IMR-90 (cell line): ENCODE data around the gene SLC25A2. TPM values are rescaled to one million over a fixed set of nuclear protein-coding genes. Genes with fewer than 3 reads are reported as not detected.

Source experiments
- ATAC-seq: fragments of 200-7000 bp; cut with Tn5 transposase; 2 replicates; pipeline ENCODE4 v1.9.1; 2020; ENCODE audit warnings: low read depth, mild to moderate bottlenecking, moderate library complexity
- BruUV-seq: library from RNA; stranded (reverse); fragments of 400-500 nt; replicated peaks from 2 replicates; lab custom pipeline; 2021; lab: Mats Ljungman, UMichigan
- CTCF ChIA-PET: fragments of 300-600 bp; formaldehyde crosslinking; extraction: SDS; loops from one replicate; lab custom pipeline; 2021; ENCODE audit warnings: antibody characterized with exemption; lab: Yijun Ruan, JAX
- POLR2A ChIA-PET: fragments of 300-600 bp; sonication (Branson Sonifier 250); formaldehyde crosslinking; loops from one replicate; lab custom pipeline; 2022; ENCODE audit warnings: antibody characterized with exemption; ENCODE audit not compliant: unreplicated experiment; lab: Charles Lee
- DNase-seq: peaks from one replicate; pipeline ENCODE4 v3.0.0; 2013
- H2AFZ ChIP-seq: replicated peaks from 2 replicates; pipeline ENCODE3; 2013; ENCODE audit warnings: low read length, mild to moderate bottlenecking; ENCODE audit not compliant: poor library complexity
- H2AK5ac ChIP-seq: 2 replicates; pipeline ENCODE4 v1.6.1; 2013; ENCODE audit warnings: low read depth, low read length, inconsistent platforms
- H2AK9ac ChIP-seq: replicated peaks from 2 replicates; pipeline ENCODE3; 2013; ENCODE audit warnings: mild to moderate bottlenecking, low read depth, low read length, moderate library complexity; ENCODE audit not compliant: poor library complexity
- H2BK120ac ChIP-seq: 2 replicates; pipeline ENCODE4 v1.6.1; 2013; ENCODE audit warnings: low read depth, low read length, inconsistent platforms
- H2BK15ac ChIP-seq: 3 replicates; pipeline ENCODE4 v1.6.1; 2013; ENCODE audit warnings: low read depth, low read length, inconsistent platforms
- H2BK20ac ChIP-seq: 2 replicates; pipeline ENCODE4 v1.6.1; 2013; ENCODE audit warnings: low read depth, mild to moderate bottlenecking, inconsistent platforms, low read length, moderate library complexity
- H2BK5ac ChIP-seq: 2 replicates; pipeline ENCODE4 v1.6.1; 2013; ENCODE audit warnings: mild to moderate bottlenecking, low read depth, low read length, inconsistent platforms; ENCODE audit not compliant: poor library complexity, severe bottlenecking
- H3K14ac ChIP-seq: replicated peaks from 2 replicates; pipeline ENCODE4 v1.6.1; 2013; ENCODE audit warnings: low read depth, low read length, inconsistent platforms
- H3K18ac ChIP-seq: 2 replicates; pipeline ENCODE4 v1.6.1; 2013; ENCODE audit warnings: low read depth, low read length, control low read depth
- H3K23ac ChIP-seq: 2 replicates; pipeline ENCODE4 v1.6.1; 2013; ENCODE audit warnings: low read depth, low read length, inconsistent platforms
- H3K27ac ChIP-seq: 2 replicates; pipeline ENCODE4 v1.5.1; 2013; ENCODE audit warnings: mild to moderate bottlenecking, control low read depth, low read length; ENCODE audit not compliant: insufficient read depth
- H3K27me3 ChIP-seq: 2 replicates; pipeline ENCODE4 v1.6.1; 2013; ENCODE audit warnings: low read length; ENCODE audit not compliant: control insufficient read depth, insufficient read depth
- H3K36me3 ChIP-seq: 2 replicates; pipeline ENCODE4 v1.6.1; 2013; ENCODE audit warnings: low read length, mixed read lengths; ENCODE audit not compliant: control insufficient read depth, insufficient read depth
- H3K4ac ChIP-seq: 2 replicates; pipeline ENCODE4 v1.6.1; 2013; ENCODE audit warnings: low read depth, low read length, inconsistent platforms
- H3K4me1 ChIP-seq: 2 replicates; pipeline ENCODE4 v1.6.1; 2013; ENCODE audit warnings: low read length, mixed read lengths; ENCODE audit not compliant: control insufficient read depth, insufficient read depth
- H3K4me2 ChIP-seq: 2 replicates; pipeline ENCODE4 v1.6.1; 2013; ENCODE audit warnings: low read depth, mild to moderate bottlenecking, control low read depth, low read length, moderate library complexity
- H3K4me3 ChIP-seq: 2 replicates; pipeline ENCODE4 v1.5.1; 2013; ENCODE audit warnings: low read depth, mild to moderate bottlenecking, control low read depth, low read length, moderate library complexity; ENCODE audit not compliant: insufficient read depth
- H3K56ac ChIP-seq: 2 replicates; pipeline ENCODE4 v1.6.1; 2013; ENCODE audit warnings: low read length, inconsistent platforms; ENCODE audit not compliant: insufficient read depth; ENCODE audit errors: extremely low read depth
- H3K79me1 ChIP-seq, 2 experiments: 2 replicates each; pipeline ENCODE4 v1.6.1; 2013; ENCODE audit warnings: low read length in 2 of 2, inconsistent platforms in 1 of 2, low read depth in 1 of 2
- H3K9ac ChIP-seq: 2 replicates; pipeline ENCODE4 v1.6.1; 2013; ENCODE audit warnings: low read depth, low read length, control low read depth
- H3K9me1 ChIP-seq: 2 replicates; pipeline ENCODE4 v1.6.1; 2013; ENCODE audit warnings: low read length, inconsistent platforms; ENCODE audit not compliant: insufficient read depth
- H3K9me3 ChIP-seq: 2 replicates; pipeline ENCODE4 v1.6.1; 2013; ENCODE audit warnings: low read length; ENCODE audit not compliant: control insufficient read depth, insufficient read depth
- H4K20me1 ChIP-seq: 2 replicates; pipeline ENCODE4 v1.6.1; 2013; ENCODE audit warnings: low read length, inconsistent platforms; ENCODE audit not compliant: insufficient read depth
- H4K5ac ChIP-seq: 2 replicates; pipeline ENCODE4 v1.6.1; 2013; ENCODE audit warnings: mild to moderate bottlenecking, low read depth, low read length, control low read depth
- H4K8ac ChIP-seq, 2 experiments: 2 replicates each; pipeline ENCODE4 v1.6.1; 2013; ENCODE audit warnings: low read depth in 2 of 2, low read length in 2 of 2, control low read depth in 1 of 2, inconsistent platforms in 1 of 2
- H4K91ac ChIP-seq: 2 replicates; pipeline ENCODE4 v1.6.1; 2013; ENCODE audit warnings: low read depth, low read length, inconsistent platforms; ENCODE audit not compliant: insufficient read depth
- BHLHE40 ChIP-seq: fragments of 150-350 bp; IDR thresholded peaks from 2 replicates; pipeline ENCODE4 v1.6.1; 2016; ENCODE audit warnings: mild to moderate bottlenecking, low read depth, low read length
- CEBPB ChIP-seq: IDR thresholded peaks from 2 replicates; pipeline ENCODE4 v1.6.1; 2012; ENCODE audit warnings: low read depth, low read length, improper control_type of control experiment
- CHD1 ChIP-seq: IDR thresholded peaks from 2 replicates; pipeline ENCODE4 v1.6.1; 2012; ENCODE audit warnings: low read depth, low read length, improper control_type of control experiment
- CTCF ChIP-seq: conservative IDR thresholded peaks from 2 replicates; pipeline ENCODE4 v1.5.1; 2012; ENCODE audit warnings: mild to moderate bottlenecking, low read depth, low read length, improper control_type of control experiment
- ELK1 ChIP-seq: fragments of 150-350 bp; IDR thresholded peaks from 2 replicates; pipeline ENCODE4 v1.6.1; 2016; ENCODE audit warnings: low read depth, mild to moderate bottlenecking, low read length, moderate library complexity, borderline replicate concordance
- FOS ChIP-seq: fragments of 150-350 bp; IDR thresholded peaks from 2 replicates; pipeline ENCODE4 v1.6.1; 2016; ENCODE audit warnings: low read depth, low read length
- MAFK ChIP-seq: IDR thresholded peaks from 2 replicates; pipeline ENCODE4 v1.6.1; 2012; ENCODE audit warnings: low read depth, low read length, improper control_type of control experiment
- MAZ ChIP-seq: IDR thresholded peaks from 2 replicates; pipeline ENCODE4 v1.6.1; 2012; ENCODE audit warnings: low read depth, mild to moderate bottlenecking, low read length, improper control_type of control experiment, moderate library complexity, borderline replicate concordance
- MXI1 ChIP-seq: IDR thresholded peaks from 2 replicates; pipeline ENCODE4 v1.6.1; 2012; ENCODE audit warnings: low read depth, mild to moderate bottlenecking, low read length, moderate library complexity, borderline replicate concordance
- NFE2L2 ChIP-seq: fragments of 150-350 bp; IDR thresholded peaks from 2 replicates; pipeline ENCODE4 v1.6.1; 2016; ENCODE audit warnings: low read depth, mild to moderate bottlenecking, low read length
- POLR2A ChIP-seq: IDR thresholded peaks from 2 replicates; pipeline ENCODE4 v1.6.1; 2012; ENCODE audit warnings: mild to moderate bottlenecking, low read depth, low read length
- RAD21 ChIP-seq: IDR thresholded peaks from 2 replicates; pipeline ENCODE4 v1.6.1; 2012; ENCODE audit warnings: low read length, improper control_type of control experiment
- RCOR1 ChIP-seq: IDR thresholded peaks from 2 replicates; pipeline ENCODE4 v1.6.1; 2012; ENCODE audit warnings: mild to moderate bottlenecking, low read length, improper control_type of control experiment; ENCODE audit not compliant: insufficient replicate concordance
- RFX5 ChIP-seq: IDR thresholded peaks from 2 replicates; pipeline ENCODE4 v1.8.0; 2012; ENCODE audit warnings: low read depth, mild to moderate bottlenecking, low read length, moderate library complexity
- SMC3 ChIP-seq: fragments of 150-350 bp; IDR thresholded peaks from 2 replicates; pipeline ENCODE4 v1.6.1; 2016; ENCODE audit warnings: low read depth, mild to moderate bottlenecking, antibody characterized with exemption, low read length, moderate library complexity
- USF2 ChIP-seq: fragments of 150-350 bp; IDR thresholded peaks from 2 replicates; pipeline ENCODE4 v1.6.1; 2017; ENCODE audit warnings: mild to moderate bottlenecking, antibody characterized with exemption, low read length, low read depth
- WGBS, 2 experiments: methylation state at CpG; one replicate each; pipeline versions ENCODE4 v1.1.5 to v1.1.7; 2013; ENCODE audit warnings: missing lambda C conversion rate in 2 of 2; ENCODE audit not compliant: insufficient read length in 1 of 2; ENCODE audit errors: extremely low coverage in 2 of 2; 5-methylcytosine and 5-hydroxymethylcytosine counted together
- dilution Hi-C: fragments of 300-500 bp; cut with HindIII; formaldehyde crosslinking; loops from one replicate; pipeline ENCODE4 v1.14.3; 2018; ENCODE audit warnings: low sequenced_read_pairs; ENCODE audit not compliant: unreplicated experiment
- in situ Hi-C: fragments of 300-500 bp; cut with MboI; formaldehyde crosslinking; loops from 3 replicates; pipeline ENCODE4 v1.14.3; 2019; ENCODE audit warnings: low sequenced_read_pairs, inconsistent platforms, mixed read lengths
- intact Hi-C: fragments of 100-400 bp; cut with micrococcal nuclease; formaldehyde crosslinking; loops from 2 replicates; pipeline ENCODE4 v1.10.0; 2022
- polyA plus RNA-seq, 3 experiments: library from polyadenylated mRNA; depleted of rRNA; stranded (reverse); fragments of >200 nt; gene quantifications; 2 replicates each; pipeline ENCODE4 v1.2.3, GENCODE V29; 2012; ENCODE audit warnings: low replicate concordance in 1 of 3
- total RNA-seq: library from RNA; depleted of rRNA; stranded (reverse); fragments of >200 nt; gene quantifications from 2 replicates; pipeline ENCODE4 v1.2.3, GENCODE V29; 2012

Gene SLC25A2
- total and polyA plus RNA-seq, 2 of the 4 experiments (the other 2 are of a cell fraction), result not detected

GRCh38 chr5:141342773-141343172 lies 38.9 kb upstream of the SLC25A2 start:
- DNase-seq (no peak), ATAC-seq (no peak)
- no peak overlapping the region for H3K27ac ChIP-seq
- H4K91ac ChIP-seq, result no peak overlapping the region
- H3K23ac ChIP-seq, result no peak overlapping the region
- no TSS peak for BruUV-seq
- no peaks in the 10 kb centered on the region for H3K4me1 ChIP-seq
- no peaks in the 10 kb centered on the region; the same call in 1 of the 2 replicates for H3K27me3 ChIP-seq
- no peak overlapping the region for H3K14ac ChIP-seq
- H2AK5ac ChIP-seq, result no peak overlapping the region
- no CpG with 5 or more reads among the region's 1 CpG for WGBS, 2 experiments
- in situ Hi-C loops (no loop called here), intact Hi-C loops (no loop called here), dilution Hi-C loops (no loop called here)
- no peak overlapping the region for H4K5ac ChIP-seq
- H3K9me1 ChIP-seq, result no peaks in the 10 kb centered on the region
- H3K56ac ChIP-seq, result no peak overlapping the region
- H2BK15ac ChIP-seq, result no peak overlapping the region
- peaks cover 4% of the 10 kb centered on the region; the same call in 1 of the 2 replicates for H3K36me3 ChIP-seq
- POLR2A ChIA-PET, result interaction anchor here (0.6 kb wide), 1 partner anchor 653 kb away, joined by 4 read pairs; no protein-coding TSS in a partner anchor
- H2AK9ac ChIP-seq, result no peak overlapping the region
- no peaks in the 10 kb centered on the region for H3K79me1 ChIP-seq
- no peak overlapping the region for H4K8ac ChIP-seq
- no peak overlapping the region for H3K4me3 ChIP-seq
- no peak overlapping the region for H3K18ac ChIP-seq
- H2AFZ ChIP-seq, result no peak overlapping the region
- no peak overlapping the region for H2BK120ac ChIP-seq
- TF ChIP-seq MAFK (no peak), MXI1 (no peak), USF2 (no peak), CEBPB (no peak), SMC3 (no peak), BHLHE40 (no peak), FOS (no peak), NFE2L2 (no peak), RAD21 (no peak), POLR2A (no peak), CTCF (no peak), RCOR1 (no peak), MAZ (no peak), CHD1 (no peak), ELK1 (no peak), RFX5 (no peak)
- H3K4me2 ChIP-seq, result peak overlapping the region; percentile 32; the same call in 1 of the 2 replicates
- CTCF ChIA-PET, result interaction anchor here (1.0 kb wide), 1 partner anchor 225 kb away, joined by 4 read pairs; no protein-coding TSS in a partner anchor
- H2BK20ac ChIP-seq, result no peak overlapping the region
- H3K4ac ChIP-seq, result no peak overlapping the region
- no peak overlapping the region for H2BK5ac ChIP-seq
- peaks cover 49% of the 10 kb centered on the region for H3K9me3 ChIP-seq
- H4K20me1 ChIP-seq, result no peaks in the 10 kb centered on the region
- no peak overlapping the region for H3K9ac ChIP-seq
